ENCODE measurements around the gene TCP11L2. TPM values are rescaled to one million over a fixed set of nuclear protein-coding genes. Genes with fewer than 3 reads are reported as not detected.

TCP11L2 gene
- polyA plus RNA-seq, 1 experiment = 16.8 TPM

- no peak for DNase-seq (ENCODE audit: low read depth)
- H3K36me3 ChIP-seq (ENCODE audit: control insufficient read depth, insufficient read depth, low read length) = no peaks in the 10 kb centered on the region
- ChIA-PET POLR2A (no interaction called here), CTCF (interaction anchor here (1.4 to 2.3 kb wide), 2 partner anchors 9 to 41 kb away, joined by 4 to 5 read pairs; no protein-coding TSS in a partner anchor)
- TF ChIP-seq CTCF (IDR thresholded peaks at IDR 0.05; ENCODE audit: insufficient read depth, low read depth, low read length) = no peak
- no peaks in the 10 kb centered on the region for H3K27me3 ChIP-seq (ENCODE audit: control insufficient read depth, insufficient read depth, low read length)
- H3K4me3 ChIP-seq (ENCODE audit: low read depth, low read length) = no peak overlapping the region
Observed at GRCh38 chr12:106292339-106292738, 10.2 kb upstream of the TCP11L2 start.

GRCh38 chr12:106296179-106296877 is 6.2 kb upstream of the TCP11L2 start:
- H3K4me3 ChIP-seq (ENCODE audit: low read depth, low read length) = no peak overlapping the region
- H3K27me3 ChIP-seq (ENCODE audit: control insufficient read depth, insufficient read depth, low read length) = no peaks in the 10 kb centered on the region
- no peak for DNase-seq (ENCODE audit: low read depth)
- H3K36me3 ChIP-seq (ENCODE audit: control insufficient read depth, insufficient read depth, low read length) = no peaks in the 10 kb centered on the region
- ChIA-PET POLR2A (no interaction called here), CTCF (interaction anchor here (0.7 to 2.0 kb wide), 5 partner anchors 12 to 146 kb away, joined by 3 to 6 read pairs (median 3); no protein-coding TSS in a partner anchor)
- no peak for TF ChIP-seq CTCF (IDR thresholded peaks at IDR 0.05; ENCODE audit: insufficient read depth, low read depth, low read length)

GRCh38 chr12:106297075-106297474 is 5.5 kb upstream of the TCP11L2 start:
- POLR2A ChIA-PET = no interaction called here
- CTCF ChIA-PET = interaction anchor here (0.7 to 0.8 kb wide), 2 partner anchors 40 to 147 kb away, joined by 3 read pairs; no protein-coding TSS in a partner anchor
- no peak for TF ChIP-seq CTCF (IDR thresholded peaks at IDR 0.05; ENCODE audit: insufficient read depth, low read depth, low read length)

GRCh38 chr12:106297681-106298080 is 4.9 kb upstream of the TCP11L2 start:
- no peaks in the 10 kb centered on the region for H3K27me3 ChIP-seq (ENCODE audit: control insufficient read depth, insufficient read depth, low read length)
- H3K4me3 ChIP-seq (ENCODE audit: low read depth, low read length) = no peak overlapping the region
- no peak for TF ChIP-seq CTCF (IDR thresholded peaks at IDR 0.05; ENCODE audit: insufficient read depth, low read depth, low read length)
- H3K36me3 ChIP-seq (ENCODE audit: control insufficient read depth, insufficient read depth, low read length) = no peaks in the 10 kb centered on the region
- no peak for DNase-seq (ENCODE audit: low read depth)
- ChIA-PET POLR2A (no interaction called here), CTCF (no interaction called here)

More at GRCh38 chr12:106297075-106297474, 5.5 kb upstream of the TCP11L2 start:
- H3K27me3 ChIP-seq (ENCODE audit: control insufficient read depth, insufficient read depth, low read length) = no peaks in the 10 kb centered on the region
- DNase-seq (ENCODE audit: low read depth) = no peak
- no peaks in the 10 kb centered on the region for H3K36me3 ChIP-seq (ENCODE audit: control insufficient read depth, insufficient read depth, low read length)
- H3K4me3 ChIP-seq (ENCODE audit: low read depth, low read length) = no peak overlapping the region

- DNase-seq (ENCODE audit: low read depth) = no peak
- CTCF ChIA-PET = no interaction called here
- H3K27me3 ChIP-seq (ENCODE audit: control insufficient read depth, insufficient read depth, low read length) = no peaks in the 10 kb centered on the region
- H3K36me3 ChIP-seq (ENCODE audit: control insufficient read depth, insufficient read depth, low read length) = no peaks in the 10 kb centered on the region
- H3K4me3 ChIP-seq (ENCODE audit: low read depth, low read length) = no peak overlapping the region
- no peak for TF ChIP-seq CTCF (IDR thresholded peaks at IDR 0.05; ENCODE audit: insufficient read depth, low read depth, low read length)
- POLR2A ChIA-PET = no interaction called here
Observed at GRCh38 chr12:106299202-106299774, 3.2 kb upstream of the TCP11L2 start.
